Measurements from ENCODE around the gene A4GALT.

Gene A4GALT

DNA sequence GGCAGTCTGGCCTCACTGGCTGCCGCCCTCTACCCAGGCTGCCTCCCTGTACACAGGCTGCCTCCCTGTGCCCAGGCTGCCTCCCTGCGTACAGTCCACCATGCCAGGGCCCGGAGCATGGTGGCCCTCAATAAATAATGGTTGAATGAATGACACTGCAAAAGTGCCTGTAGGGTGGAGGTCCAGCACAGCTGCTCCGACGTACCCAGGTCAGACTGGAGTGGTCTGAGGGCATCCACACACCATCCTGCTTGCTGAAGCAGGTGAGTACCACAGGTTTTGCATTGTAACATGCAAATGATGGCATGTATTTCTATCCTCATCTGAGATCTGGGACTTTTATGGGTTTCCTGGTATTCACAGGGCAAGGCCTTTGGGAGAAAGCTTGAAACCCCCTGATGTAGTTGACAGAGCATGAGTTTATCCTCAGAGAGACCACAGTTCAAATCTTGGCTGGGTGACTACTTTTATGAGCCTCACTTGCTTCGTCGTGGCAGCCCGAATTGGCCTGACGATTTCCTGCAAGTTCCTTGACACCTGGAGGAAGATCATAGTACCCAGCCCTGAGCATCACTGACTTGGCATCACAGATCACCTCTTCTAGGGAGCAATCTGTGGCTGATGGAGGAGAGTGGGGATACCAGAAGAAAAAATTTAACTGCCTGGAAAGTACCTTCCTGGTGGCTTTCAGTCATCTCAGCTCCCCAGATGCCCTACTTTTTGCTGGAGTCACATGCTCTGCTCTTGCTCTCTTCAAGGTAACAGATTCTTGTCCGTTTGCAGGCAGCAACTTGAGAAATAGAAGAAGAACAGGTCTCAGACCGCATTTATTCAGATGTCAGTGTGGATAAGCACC lies 55.5 kb downstream of the A4GALT start:
- TF ChIP-seq, protein P1, sequence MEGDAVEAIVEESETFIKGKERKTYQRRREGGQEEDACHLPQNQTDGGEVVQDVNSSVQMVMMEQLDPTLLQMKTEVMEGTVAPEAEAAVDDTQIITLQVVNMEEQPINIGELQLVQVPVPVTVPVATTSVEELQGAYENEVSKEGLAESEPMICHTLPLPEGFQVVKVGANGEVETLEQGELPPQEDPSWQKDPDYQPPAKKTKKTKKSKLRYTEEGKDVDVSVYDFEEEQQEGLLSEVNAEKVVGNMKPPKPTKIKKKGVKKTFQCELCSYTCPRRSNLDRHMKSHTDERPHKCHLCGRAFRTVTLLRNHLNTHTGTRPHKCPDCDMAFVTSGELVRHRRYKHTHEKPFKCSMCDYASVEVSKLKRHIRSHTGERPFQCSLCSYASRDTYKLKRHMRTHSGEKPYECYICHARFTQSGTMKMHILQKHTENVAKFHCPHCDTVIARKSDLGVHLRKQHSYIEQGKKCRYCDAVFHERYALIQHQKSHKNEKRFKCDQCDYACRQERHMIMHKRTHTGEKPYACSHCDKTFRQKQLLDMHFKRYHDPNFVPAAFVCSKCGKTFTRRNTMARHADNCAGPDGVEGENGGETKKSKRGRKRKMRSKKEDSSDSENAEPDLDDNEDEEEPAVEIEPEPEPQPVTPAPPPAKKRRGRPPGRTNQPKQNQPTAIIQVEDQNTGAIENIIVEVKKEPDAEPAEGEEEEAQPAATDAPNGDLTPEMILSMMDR (IDR thresholded peaks at IDR 0.05), result no peak

DNA sequence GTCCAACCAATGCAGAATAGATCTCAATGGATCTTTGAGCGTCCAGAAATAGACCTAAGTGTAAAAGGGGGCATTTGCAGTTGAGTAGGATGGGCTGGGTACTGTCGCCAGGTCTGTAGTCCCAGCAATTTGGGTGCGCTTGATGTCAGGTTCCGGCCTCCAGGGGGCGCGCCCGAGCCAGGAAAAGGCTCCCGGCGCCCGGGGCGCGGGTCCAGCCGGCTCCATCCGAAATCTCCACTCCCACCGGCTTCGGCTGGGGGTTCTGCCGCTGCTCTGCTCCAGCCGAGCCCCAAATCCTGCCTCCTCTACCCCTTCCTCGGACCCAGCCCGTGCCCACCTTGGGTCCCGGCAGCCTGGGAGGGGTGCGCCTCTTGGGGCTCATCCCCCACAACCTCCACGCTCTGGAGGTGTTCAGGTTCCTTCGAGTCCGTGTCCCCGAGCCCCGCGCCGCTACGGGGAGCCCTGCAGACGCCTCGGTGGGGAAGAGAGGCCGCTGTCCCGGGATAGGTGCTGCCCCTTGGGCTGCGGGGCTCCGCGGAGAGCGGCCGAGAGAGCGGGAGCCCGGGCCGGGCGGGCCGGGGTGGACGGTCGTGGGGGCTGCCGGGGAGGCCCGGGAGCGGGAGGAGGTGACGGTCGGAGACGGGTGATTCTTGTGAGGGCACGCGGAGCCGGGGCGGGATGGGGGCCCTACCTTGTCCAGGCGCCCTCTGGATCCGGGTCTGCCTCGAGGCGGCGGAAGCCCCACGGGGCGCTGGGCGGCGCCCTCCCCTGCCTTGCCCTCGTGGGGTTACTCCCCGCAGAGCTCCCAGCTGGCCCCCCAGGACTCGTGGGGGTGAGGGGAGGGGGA lies 58.5 kb downstream of the A4GALT start:
- TF ChIP-seq, protein P1 (IDR thresholded peaks at IDR 0.05), result peak; percentile 74

DNA sequence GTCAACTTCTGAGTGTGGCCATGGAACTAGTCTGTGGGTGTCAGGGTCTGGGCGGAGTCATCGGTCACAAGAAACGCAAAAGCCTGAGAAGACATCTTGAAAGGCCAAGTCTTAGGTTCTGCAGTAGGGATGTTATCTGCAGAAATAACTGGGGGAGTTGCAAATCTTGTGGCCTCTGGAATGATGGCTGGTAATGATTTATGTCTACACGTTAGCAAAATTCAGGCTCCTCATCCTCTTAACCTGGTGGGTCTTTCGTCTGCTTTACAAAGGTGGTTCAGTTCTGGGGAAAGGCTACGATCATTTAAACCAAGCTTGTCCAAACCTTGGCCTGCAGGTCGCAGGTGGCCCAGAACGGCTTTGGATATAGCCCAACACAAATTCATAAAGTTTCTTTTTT lies 64.1 kb downstream of the A4GALT start:
- TF ChIP-seq, protein P1 (IDR thresholded peaks at IDR 0.05), result no peak

DNA sequence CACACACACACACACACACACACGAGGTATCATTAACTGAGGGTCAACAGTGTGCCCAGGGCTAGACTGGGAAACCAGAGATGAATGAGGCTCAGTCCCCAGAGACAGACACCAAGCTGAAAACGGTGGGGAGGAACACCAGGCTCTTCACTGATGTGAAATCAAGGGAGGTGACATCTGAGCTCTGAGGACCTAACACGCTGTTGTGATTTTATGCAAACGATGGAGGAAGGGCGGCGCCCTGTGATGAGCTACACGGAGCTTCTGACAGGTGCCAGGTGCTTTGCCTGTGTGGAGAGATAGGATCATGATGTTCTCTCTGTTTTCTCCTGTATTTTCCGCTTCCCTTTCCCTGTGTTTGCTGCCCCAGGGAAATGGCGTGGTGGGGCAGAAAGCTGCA lies 65.0 kb downstream of the A4GALT start:
- TF ChIP-seq, protein P1 (IDR thresholded peaks at IDR 0.05), result no peak

DNA sequence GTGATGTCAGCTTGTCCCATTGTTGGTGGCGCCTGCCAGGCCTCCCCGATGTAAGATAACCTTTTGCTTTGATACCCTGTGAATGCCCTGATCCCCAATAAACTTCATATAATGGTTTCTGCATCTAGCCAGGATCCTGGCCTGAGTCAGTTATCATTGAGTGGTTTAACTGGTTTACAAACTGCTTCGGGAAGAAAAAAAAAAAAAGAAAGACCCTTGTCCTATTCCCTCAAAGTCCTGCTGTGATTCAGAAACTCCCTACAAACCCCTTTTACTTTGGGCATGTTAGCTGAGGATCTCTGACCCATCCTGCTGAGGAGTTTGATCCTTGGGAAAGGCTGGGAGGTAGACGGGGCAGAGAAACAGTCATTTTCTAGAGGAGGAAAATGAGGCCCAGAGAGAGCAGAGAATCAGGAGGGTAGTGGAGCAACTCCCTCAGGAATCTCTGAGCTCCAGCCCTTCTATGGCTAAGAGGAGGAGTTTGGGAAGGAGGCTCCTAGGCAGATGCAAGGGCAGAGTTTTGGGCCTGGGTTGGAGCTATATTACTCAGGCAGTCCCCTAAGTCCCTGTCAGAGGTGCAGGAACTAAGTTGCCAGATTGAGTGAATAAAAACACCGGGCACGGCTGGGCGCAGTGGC lies 66.1 kb downstream of the A4GALT start:
- TF ChIP-seq, protein P1 (IDR thresholded peaks at IDR 0.05), result no peak

DNA sequence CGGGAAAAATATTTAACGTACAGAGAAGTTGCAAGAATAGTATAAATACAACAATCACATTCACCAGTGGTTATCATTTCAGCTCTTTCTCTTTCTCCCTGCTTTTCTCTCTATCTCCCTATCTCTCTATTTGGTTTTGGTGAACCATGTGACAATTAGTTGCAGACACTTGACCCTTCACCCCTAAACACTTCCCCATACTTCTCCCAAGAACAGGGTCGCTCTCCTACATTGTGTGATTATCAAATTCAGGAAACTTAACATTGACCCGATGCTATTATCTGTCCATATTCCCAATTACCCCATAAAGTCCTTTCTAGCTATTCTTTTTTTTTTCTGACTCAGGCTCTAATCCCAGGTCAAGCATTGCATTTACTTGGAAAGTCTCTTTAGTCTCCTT lies 66.7 kb downstream of the A4GALT start:
- TF ChIP-seq, protein P1 (IDR thresholded peaks at IDR 0.05), result no peak

DNA sequence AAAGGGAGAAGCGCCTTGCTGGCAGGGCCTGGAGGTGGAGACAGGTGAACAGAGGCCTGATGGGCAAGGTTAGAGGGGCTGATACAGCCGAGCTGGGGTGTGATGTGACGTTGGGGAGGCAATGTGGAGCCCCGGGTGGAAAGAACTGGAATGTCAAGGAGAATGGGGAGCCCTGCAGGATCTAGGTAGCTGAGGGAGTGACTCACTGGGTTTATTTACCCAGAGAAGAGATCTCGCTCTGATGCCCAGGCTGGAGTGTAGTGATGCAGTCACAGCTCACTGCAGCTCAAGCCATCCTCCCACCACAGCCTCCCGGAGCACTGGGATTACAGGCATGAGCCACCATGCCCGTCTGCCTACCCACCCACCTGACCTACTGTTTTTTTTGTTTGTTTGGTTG lies 69.5 kb downstream of the A4GALT start:
- TF ChIP-seq, protein P1 (IDR thresholded peaks at IDR 0.05), result no peak

All from LNCAP (cell line).